Measurements from ENCODE around the gene GLE1. TPM values are rescaled to one million over a fixed set of nuclear protein-coding genes. Genes with fewer than 3 reads are reported as not detected.

The GLE1 gene
- total RNA-seq, 1 experiment from 2014 or later = 19.0 TPM

- H3K27ac Mint-ChIP-seq = peak overlapping the region in 1 of 3 experiments; percentile 82; a peak in 2 of 7 replicates
Observed at GRCh38 chr9:128568470-128569078, 64.1 kb downstream of the GLE1 start.

More at GRCh38 chr9:128568470-128569078, 64.1 kb downstream of the GLE1 start:
- H3K27me3 Mint-ChIP-seq (ENCODE audit: low read depth) = no peaks in the 10 kb centered on the region
- Histone ChIP-seq H2BK120ac (ENCODE audit: low read depth, low read length, poor library complexity, severe bottlenecking) (no peak overlapping the region), H3K9ac (ENCODE audit: extremely low read depth, insufficient read length, low read length) (no peak overlapping the region), H4K8ac (replicated peaks; ENCODE audit: insufficient read length, low read depth, low read length) (no peak overlapping the region), H4K5ac (ENCODE audit: insufficient read length, low read depth, low read length) (no peak overlapping the region), H3K4me1 (ENCODE audit: insufficient read depth, low read length) (no peaks in the 10 kb centered on the region), H2AK5ac (ENCODE audit: insufficient read length, low read length) (no peak overlapping the region), H2BK12ac (ENCODE audit: insufficient read length, low read depth, low read length) (no peak overlapping the region), H3K79me1 (ENCODE audit: insufficient read depth, low read depth, low read length, poor library complexity, severe bottlenecking) (peaks cover 4% of the 10 kb centered on the region), H3K9me3 (ENCODE audit: control insufficient read depth, low read depth, low read length) (no peaks in the 10 kb centered on the region), H3K4ac (ENCODE audit: low read depth, low read length) (no peak overlapping the region), H3K56ac (ENCODE audit: insufficient read length, low read depth, low read length) (no peak overlapping the region), H3K18ac (ENCODE audit: insufficient read length, low read depth, low read length) (no peak overlapping the region), H4K20me1 (ENCODE audit: control insufficient read depth, insufficient read depth, insufficient read length) (no peaks in the 10 kb centered on the region), H3K14ac (ENCODE audit: insufficient read depth, low read length) (no peak overlapping the region), H3T11ph (ENCODE audit: low read length) (no peak overlapping the region), H2BK15ac (ENCODE audit: low read depth, low read length) (no peak overlapping the region), H3K4me2 (ENCODE audit: insufficient read depth, insufficient read length, low read length) (no peak overlapping the region), H3K23ac (ENCODE audit: insufficient read length, low read depth, low read length) (no peak overlapping the region), H3K79me2 (ENCODE audit: insufficient read depth, low read length) (no peaks in the 10 kb centered on the region; the same call in 1 of the 2 replicates), H3K23me2 (ENCODE audit: insufficient read length, low read depth, low read length, poor library complexity, severe bottlenecking) (no peaks in the 10 kb centered on the region), H3K27ac (ENCODE audit: insufficient read length, low read depth, low read length) (no peak overlapping the region), H4K91ac (ENCODE audit: insufficient read length, low read depth, low read length) (no peak overlapping the region), H2BK5ac (ENCODE audit: insufficient read length, low read length) (no peak overlapping the region), H3K27me3 (ENCODE audit: insufficient read depth, low read length) (no peaks in the 10 kb centered on the region), H2AFZ (ENCODE audit: low read length) (no peak overlapping the region), H2BK20ac (ENCODE audit: low read depth, low read length, poor library complexity, severe bottlenecking) (no peak overlapping the region)
- H3K4me1 Mint-ChIP-seq = peaks cover 3 to 6% of the 10 kb centered on the region in 2 experiments; a peak in 3 of 4 replicates
- DNase-seq = no peak
- peaks cover 11 to 48% (median 43%) of the 10 kb centered on the region in 3 experiments; a peak in 6 of 7 replicates for H3K36me3 Mint-ChIP-seq (ENCODE audit: insufficient read depth in 1 of 3, low read depth in 3 of 3)
- TF ChIP-seq, protein P1, sequence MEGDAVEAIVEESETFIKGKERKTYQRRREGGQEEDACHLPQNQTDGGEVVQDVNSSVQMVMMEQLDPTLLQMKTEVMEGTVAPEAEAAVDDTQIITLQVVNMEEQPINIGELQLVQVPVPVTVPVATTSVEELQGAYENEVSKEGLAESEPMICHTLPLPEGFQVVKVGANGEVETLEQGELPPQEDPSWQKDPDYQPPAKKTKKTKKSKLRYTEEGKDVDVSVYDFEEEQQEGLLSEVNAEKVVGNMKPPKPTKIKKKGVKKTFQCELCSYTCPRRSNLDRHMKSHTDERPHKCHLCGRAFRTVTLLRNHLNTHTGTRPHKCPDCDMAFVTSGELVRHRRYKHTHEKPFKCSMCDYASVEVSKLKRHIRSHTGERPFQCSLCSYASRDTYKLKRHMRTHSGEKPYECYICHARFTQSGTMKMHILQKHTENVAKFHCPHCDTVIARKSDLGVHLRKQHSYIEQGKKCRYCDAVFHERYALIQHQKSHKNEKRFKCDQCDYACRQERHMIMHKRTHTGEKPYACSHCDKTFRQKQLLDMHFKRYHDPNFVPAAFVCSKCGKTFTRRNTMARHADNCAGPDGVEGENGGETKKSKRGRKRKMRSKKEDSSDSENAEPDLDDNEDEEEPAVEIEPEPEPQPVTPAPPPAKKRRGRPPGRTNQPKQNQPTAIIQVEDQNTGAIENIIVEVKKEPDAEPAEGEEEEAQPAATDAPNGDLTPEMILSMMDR (conservative IDR thresholded peaks at IDR 0.05) = no peak
- H3K9me3 Mint-ChIP-seq = no peaks in the 10 kb centered on the region
- H3K4me3 Mint-ChIP-seq = no peak overlapping the region
- no CpG with 5 or more reads among the region's 8 CpGs for WGBS (ENCODE audit: extremely low coverage, insufficient read length, low lambda C conversion rate)

Data from H9 (cell line).